Erythroblast (primary cell): ENCODE measurements around the gene MTHFR.

Source experiments
- GATA1 ChIP-seq: IDR thresholded peaks from 2 replicates; pipeline ENCODE4 v1.6.1; 2011; ENCODE audit warnings: low read depth, mild to moderate bottlenecking, control low read depth, low read length, moderate library complexity
- POLR2A ChIP-seq: IDR thresholded peaks from 2 replicates; pipeline ENCODE4 v1.6.1; 2011; ENCODE audit warnings: mild to moderate bottlenecking, low read length

GRCh38 chr1:11826946-11827345 lies 21.2 kb upstream of the MTHFR start:
- no peak for TF ChIP-seq POLR2A
- no peak for TF ChIP-seq GATA1
